Esophagus squamous epithelium (tissue), 5 donors: ENCODE measurements around the gene DUOXA2. TPM values are rescaled to one million over a fixed set of nuclear protein-coding genes. Genes with fewer than 3 reads are reported as not detected.

Experiments
- DNase-seq: peaks from one replicate; lab custom pipeline; 2025; lab: John Stamatoyannopoulos, UW
- H3K27ac ChIP-seq, 4 donors: fragments of 200-600 bp; sonication (generic); one replicate each; pipeline ENCODE4 v1.5.1; 2016 to 2019; ENCODE audit warnings: mild to moderate bottlenecking in 1 of 4
- H3K27me3 ChIP-seq, 4 donors: fragments of 200-600 bp; sonication (generic); 1 replicate in 3 of 4; 2 replicates in 1 of 4; pipeline versions ENCODE4 v1.5.1 to v1.6.0; 2017 to 2021; ENCODE audit warnings: antibody characterized with exemption in 1 of 4
- H3K36me3 ChIP-seq, 3 donors: fragments of 200-600 bp; sonication (generic); one replicate each; pipeline ENCODE4 v1.5.1; 2016 to 2019
- H3K4me1 ChIP-seq, 3 donors: fragments of 200-600 bp; sonication (generic); one replicate each; pipeline ENCODE4 v1.5.1; 2017 to 2019
- H3K4me3 ChIP-seq, 4 donors: fragments of 200-600 bp; sonication (generic); 1 replicate in 3 of 4; 2 replicates in 1 of 4; pipeline ENCODE4 v1.5.1; 2016 to 2019; ENCODE audit warnings: mild to moderate bottlenecking in 2 of 4, moderate library complexity in 1 of 4
- H3K9me3 ChIP-seq, 3 donors: fragments of 200-600 bp; sonication (generic); one replicate each; pipeline ENCODE4 v1.5.1; 2016 to 2019
- POLR2A ChIP-seq, 4 donors: fragments of 450-650 bp; IDR thresholded peaks; one replicate each; pipeline ENCODE4 v1.6.1; 2017; ENCODE audit warnings: antibody characterized with exemption in 4 of 4, mild to moderate bottlenecking in 4 of 4, moderate library complexity in 3 of 4
- WGBS, 2 donors: methylation state at CpG; one replicate each; pipeline ENCODE4 v1.1.5; 2018; 5-methylcytosine and 5-hydroxymethylcytosine counted together
- intact Hi-C: fragments of 100-400 bp; cut with DNase I; formaldehyde crosslinking; loops from one replicate; pipeline ENCODE4 v1.15.0; 2022
- total RNA-seq, 4 donors: library from RNA; depleted of rRNA; stranded (reverse); fragments of >200 nt; gene quantifications; one replicate each; pipeline ENCODE4 v1.1.0, GENCODE V29; 2016
- TF ChIP-seq, protein P1 (sequence below), 6 experiments: fragments of 450-650 bp in 4 of 6; fragments of 200-600 bp in 2 of 6; sonication (generic) in 2 of 6; IDR thresholded peaks; one replicate each; pipeline ENCODE4 v1.5.1; 2016 to 2019; ENCODE audit warnings: antibody characterized with exemption in 6 of 6, mild to moderate bottlenecking in 4 of 6, moderate library complexity in 4 of 6
- donor health status: DM: yes; HTN: yes; CAD: no.

DUOXA2 gene
- total RNA-seq, 4 donors from 2014 or later, result 6.3 to 20.6 (median 13.6) TPM; not detected in 1

DNA sequence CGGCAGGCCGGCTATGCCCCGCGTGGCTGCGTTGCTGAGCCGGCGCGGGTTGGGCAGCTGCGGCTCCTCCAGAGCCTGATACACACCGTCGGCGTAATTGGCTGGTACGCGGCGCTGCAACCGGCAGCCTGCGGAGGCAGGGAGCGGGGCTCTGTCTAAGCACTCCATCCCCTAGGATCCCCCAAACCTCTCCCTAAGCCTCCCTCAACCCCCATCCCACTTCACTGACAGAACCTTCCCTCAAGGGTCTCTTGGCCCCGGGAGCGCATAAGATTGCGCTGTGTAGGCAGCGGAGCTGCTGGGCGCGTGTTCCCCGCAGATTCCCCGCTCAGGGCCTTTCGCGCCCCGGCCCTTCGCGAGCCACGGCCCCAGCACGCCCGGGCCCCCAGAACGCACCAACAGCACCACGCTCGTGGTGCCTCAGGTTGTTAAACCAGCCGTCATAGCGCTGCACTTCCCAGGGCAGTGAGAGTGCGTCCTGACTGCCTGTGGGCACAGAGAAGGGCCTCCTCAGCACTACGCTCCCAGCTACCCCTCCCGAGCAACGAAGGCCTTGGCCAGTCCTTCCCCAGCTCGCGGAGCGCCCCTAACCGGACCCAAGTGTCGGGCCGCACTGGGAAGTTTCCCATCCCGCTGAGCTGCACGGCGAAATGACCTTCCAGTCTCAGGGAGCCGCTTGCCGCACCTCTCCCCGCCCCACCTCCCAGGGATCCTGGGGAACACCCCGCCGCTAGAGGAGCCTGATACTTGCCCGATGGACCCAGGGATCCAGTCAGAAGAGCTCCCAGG is 1.3 kb upstream of the DUOXA2 start:
- 0 to 7% methylated on average over 9 to 10 of the region's 58 CpGs for WGBS, 2 donors
- H3K9me3 ChIP-seq, result no peaks in the 10 kb centered on the region
- peaks cover 17 to 65% (median 39%) of the 10 kb centered on the region in 3 donors for H3K4me1 ChIP-seq
- peaks cover 0 to 5% (median 0%) of the 10 kb centered on the region in 3 donors for H3K36me3 ChIP-seq
- no peak for TF ChIP-seq POLR2A (IDR thresholded peaks at IDR 0.05)
- TF ChIP-seq, protein P1, sequence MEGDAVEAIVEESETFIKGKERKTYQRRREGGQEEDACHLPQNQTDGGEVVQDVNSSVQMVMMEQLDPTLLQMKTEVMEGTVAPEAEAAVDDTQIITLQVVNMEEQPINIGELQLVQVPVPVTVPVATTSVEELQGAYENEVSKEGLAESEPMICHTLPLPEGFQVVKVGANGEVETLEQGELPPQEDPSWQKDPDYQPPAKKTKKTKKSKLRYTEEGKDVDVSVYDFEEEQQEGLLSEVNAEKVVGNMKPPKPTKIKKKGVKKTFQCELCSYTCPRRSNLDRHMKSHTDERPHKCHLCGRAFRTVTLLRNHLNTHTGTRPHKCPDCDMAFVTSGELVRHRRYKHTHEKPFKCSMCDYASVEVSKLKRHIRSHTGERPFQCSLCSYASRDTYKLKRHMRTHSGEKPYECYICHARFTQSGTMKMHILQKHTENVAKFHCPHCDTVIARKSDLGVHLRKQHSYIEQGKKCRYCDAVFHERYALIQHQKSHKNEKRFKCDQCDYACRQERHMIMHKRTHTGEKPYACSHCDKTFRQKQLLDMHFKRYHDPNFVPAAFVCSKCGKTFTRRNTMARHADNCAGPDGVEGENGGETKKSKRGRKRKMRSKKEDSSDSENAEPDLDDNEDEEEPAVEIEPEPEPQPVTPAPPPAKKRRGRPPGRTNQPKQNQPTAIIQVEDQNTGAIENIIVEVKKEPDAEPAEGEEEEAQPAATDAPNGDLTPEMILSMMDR (IDR thresholded peaks at IDR 0.05), result no peak
- H3K27me3 ChIP-seq, result peaks cover 19 to 97% (median 28%) of the 10 kb centered on the region in 4 donors
- DNase-seq, result no peak
- H3K4me3 ChIP-seq, result peak overlapping the region; percentile 26 to 51 (median 34)
- intact Hi-C loops, result no loop called here
- H3K27ac ChIP-seq, result no peak overlapping the region

DNA sequence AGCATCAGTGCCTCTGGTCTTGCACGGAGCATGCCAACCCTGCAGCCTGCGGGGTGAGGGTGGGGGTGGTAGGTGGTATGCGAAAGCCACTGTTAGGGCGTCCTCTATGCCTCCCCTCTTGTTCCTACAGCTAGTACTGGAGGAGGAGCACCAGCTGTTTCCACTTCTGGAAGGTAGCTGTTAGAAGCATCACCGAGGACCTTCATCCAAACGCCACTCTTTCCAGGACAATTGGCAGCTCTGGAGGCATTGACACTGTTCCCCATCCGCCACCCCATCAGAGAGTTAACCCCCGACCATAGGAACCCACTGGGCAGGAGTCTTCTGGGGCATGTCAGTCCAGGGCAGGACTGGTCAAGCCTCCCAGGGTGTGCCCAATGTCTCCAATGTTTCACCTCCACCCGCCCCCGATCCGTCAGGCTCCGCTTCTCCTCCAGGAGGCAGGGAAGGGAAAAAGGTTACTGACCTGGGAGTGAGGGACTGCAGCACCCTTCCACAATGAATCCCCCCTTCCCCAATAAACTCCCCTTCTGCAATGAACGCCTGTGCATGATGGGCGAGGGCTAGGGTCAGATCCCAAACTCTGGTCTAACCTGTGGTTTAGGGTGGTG is 641 bp upstream of the DUOXA2 start:
- peaks cover 0 to 7% (median 0%) of the 10 kb centered on the region in 3 donors for H3K36me3 ChIP-seq
- no peaks in the 10 kb centered on the region for H3K9me3 ChIP-seq
- intact Hi-C loops, result no loop called here
- H3K27me3 ChIP-seq, result peaks cover 19 to 96% (median 28%) of the 10 kb centered on the region in 4 donors
- WGBS, 2 donors, result 9 to 10% methylated on average over 6 to 9 of the region's 14 CpGs
- no peak overlapping the region for H3K27ac ChIP-seq
- TF ChIP-seq, protein P1 (IDR thresholded peaks at IDR 0.05), result no peak
- TF ChIP-seq POLR2A (IDR thresholded peaks at IDR 0.05), result no peak
- H3K4me1 ChIP-seq, result peaks cover 17 to 71% (median 40%) of the 10 kb centered on the region in 3 donors
- no peak for DNase-seq
- peak overlapping the region in 3 of 4 donors; percentile 26 to 51 (median 32) for H3K4me3 ChIP-seq

DNA sequence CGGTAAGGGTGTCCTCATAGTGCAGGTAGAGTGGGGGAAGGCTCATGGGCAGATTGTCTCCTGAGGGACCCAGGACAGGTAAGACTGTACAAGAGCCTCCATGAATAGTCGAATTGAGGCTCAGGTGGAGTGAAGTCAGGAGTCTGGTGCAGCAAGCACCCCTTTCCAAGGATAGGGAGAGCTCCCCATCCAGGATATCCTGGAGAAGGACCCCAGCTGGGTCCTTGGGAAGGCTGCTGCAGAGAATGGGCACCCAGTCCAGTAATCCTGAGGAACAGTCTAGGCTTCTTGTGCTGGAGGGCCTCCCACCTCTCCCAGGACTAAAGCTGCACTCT is 592 bp downstream of the DUOXA2 start:
- 0% methylated on average over 1 of the region's 2 CpGs; no CpG with 5 or more reads in 1 of the 2 donors for WGBS, 2 donors
- H3K27ac ChIP-seq, result no peak overlapping the region

DNA sequence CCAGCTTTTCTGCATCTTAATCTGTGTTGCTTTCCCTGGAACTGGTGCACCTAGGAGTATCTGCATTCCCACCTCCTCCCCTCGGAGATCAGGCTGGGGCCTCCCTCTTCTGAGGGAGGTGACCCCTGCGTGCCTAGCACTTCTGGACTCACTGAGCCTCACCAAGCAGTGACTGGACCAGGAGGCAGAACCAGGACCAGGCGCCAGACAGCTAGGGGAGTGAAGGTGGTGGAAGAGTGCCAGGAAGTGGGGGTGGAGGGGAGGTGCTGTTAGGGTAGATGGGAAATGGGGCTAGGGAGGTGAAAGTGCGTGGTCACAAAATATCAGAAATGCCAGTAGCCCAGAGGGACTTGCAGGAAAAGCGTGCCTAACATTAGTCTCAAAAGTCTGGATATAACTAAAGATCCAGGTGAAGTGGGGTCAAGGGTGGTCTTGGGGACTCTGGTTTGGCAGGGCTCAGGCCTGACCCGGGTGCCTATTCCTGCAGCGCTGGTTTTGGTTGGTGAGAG is 1.2 kb downstream of the DUOXA2 start:
- Histone ChIP-seq H3K27ac (no peak overlapping the region), H3K27me3 (peaks cover 19 to 97% (median 28%) of the 10 kb centered on the region in 4 donors), H3K4me1 (peaks cover 17 to 71% (median 40%) of the 10 kb centered on the region in 3 donors), H3K9me3 (no peaks in the 10 kb centered on the region), H3K36me3 (peaks cover 0 to 25% (median 7%) of the 10 kb centered on the region in 3 donors), H3K4me3 (no peak overlapping the region)
- no peak for DNase-seq
- WGBS, 2 donors, result 59 to 60% methylated on average over 4 to 5 of the region's 7 CpGs
- intact Hi-C loops, result loop anchor here (5.0 kb wide), 1 partner anchor 143 kb away; no protein-coding TSS in a partner anchor
- no peak for TF ChIP-seq POLR2A (IDR thresholded peaks at IDR 0.05)
- TF ChIP-seq, protein P1 (IDR thresholded peaks at IDR 0.05), result no peak

More for the DNA sequence above, 592 bp downstream of the DUOXA2 start:
- DNase-seq, result no peak
- Histone ChIP-seq H3K27me3 (peaks cover 19 to 97% (median 28%) of the 10 kb centered on the region in 4 donors), H3K4me1 (peaks cover 17 to 71% (median 40%) of the 10 kb centered on the region in 3 donors), H3K4me3 (peak overlapping the region in 1 of 4 donors; percentile 51), H3K9me3 (no peaks in the 10 kb centered on the region), H3K36me3 (peaks cover 0 to 19% (median under 1%) of the 10 kb centered on the region in 3 donors)
- intact Hi-C loops, result loop anchor here (5.0 kb wide), 1 partner anchor 142 kb away; no protein-coding TSS in a partner anchor
- no peak for TF ChIP-seq POLR2A (IDR thresholded peaks at IDR 0.05)
- TF ChIP-seq, protein P1 (IDR thresholded peaks at IDR 0.05), result no peak
